BE2C (cell line): ENCODE measurements around the gene SCAMP2.

ENCODE experiments used
- DNase-seq: peaks from one replicate; pipeline ENCODE4 v3.0.0-alpha.2; 2020
- H3K27me3 ChIP-seq: fragments of 250-450 bp; sonication (Bioruptor Pico); 2 replicates; pipeline ENCODE4 v1.5.1; 2020; ENCODE audit warnings: mild to moderate bottlenecking
- H3K36me3 ChIP-seq: fragments of 250-450 bp; sonication (Bioruptor Pico); 2 replicates; pipeline ENCODE4 v1.5.1; 2020; ENCODE audit warnings: mild to moderate bottlenecking
- H3K4me1 ChIP-seq: fragments of 250-450 bp; sonication (Bioruptor Pico); 2 replicates; pipeline ENCODE4 v1.5.1; 2020
- H3K4me3 ChIP-seq: 2 replicates; pipeline ENCODE4 v1.5.1; 2011; ENCODE audit warnings: low read depth, low read length
- H3K9me3 ChIP-seq: fragments of 250-450 bp; sonication (Bioruptor Pico); 2 replicates; pipeline ENCODE4 v1.5.1; 2020
- CTCF ChIP-seq: IDR thresholded peaks from 2 replicates; pipeline ENCODE4 v1.5.1; 2012; ENCODE audit warnings: mild to moderate bottlenecking, low read depth, low read length

SCAMP2 gene

GRCh38 chr15:74831813-74832495 is 41.2 kb downstream of the SCAMP2 start:
- Histone ChIP-seq H3K4me1 (peaks cover 20% of the 10 kb centered on the region), H3K27me3 (no peaks in the 10 kb centered on the region), H3K36me3 (no peaks in the 10 kb centered on the region; the same call in 1 of the 2 replicates), H3K9me3 (no peaks in the 10 kb centered on the region), H3K4me3 (no peak overlapping the region)
- DNase-seq = peak; percentile 75
- no peak for TF ChIP-seq CTCF

- Histone ChIP-seq H3K4me3 (no peak overlapping the region), H3K36me3 (no peaks in the 10 kb centered on the region), H3K9me3 (no peaks in the 10 kb centered on the region), H3K27me3 (no peaks in the 10 kb centered on the region), H3K4me1 (peaks cover 20% of the 10 kb centered on the region)
- DNase-seq = no peak
- TF ChIP-seq CTCF = no peak
Observed at GRCh38 chr15:74830868-74831267, 42.3 kb downstream of the SCAMP2 start.

- Histone ChIP-seq H3K9me3 (no peaks in the 10 kb centered on the region), H3K36me3 (no peaks in the 10 kb centered on the region), H3K4me3 (no peak overlapping the region), H3K27me3 (no peaks in the 10 kb centered on the region), H3K4me1 (peaks cover 20% of the 10 kb centered on the region)
- DNase-seq = no peak
- no peak for TF ChIP-seq CTCF
Observed at GRCh38 chr15:74829991-74830390, 43.2 kb downstream of the SCAMP2 start.

GRCh38 chr15:74829486-74829885 is 43.7 kb downstream of the SCAMP2 start:
- Histone ChIP-seq H3K27me3 (no peaks in the 10 kb centered on the region), H3K36me3 (no peaks in the 10 kb centered on the region), H3K9me3 (no peaks in the 10 kb centered on the region), H3K4me3 (no peak overlapping the region), H3K4me1 (peaks cover 20% of the 10 kb centered on the region)
- no peak for DNase-seq
- TF ChIP-seq CTCF = no peak

- Histone ChIP-seq H3K36me3 (no peaks in the 10 kb centered on the region), H3K4me3 (no peak overlapping the region), H3K27me3 (no peaks in the 10 kb centered on the region), H3K4me1 (peaks cover 20% of the 10 kb centered on the region), H3K9me3 (no peaks in the 10 kb centered on the region)
- no peak for DNase-seq
- TF ChIP-seq CTCF = no peak
Observed at GRCh38 chr15:74828835-74829234, 44.3 kb downstream of the SCAMP2 start.

GRCh38 chr15:74827614-74828013 is 45.6 kb downstream of the SCAMP2 start:
- peak; percentile 6; the same call in 1 of the 2 replicates for TF ChIP-seq CTCF
- Histone ChIP-seq H3K27me3 (no peaks in the 10 kb centered on the region), H3K4me3 (no peak overlapping the region), H3K36me3 (no peaks in the 10 kb centered on the region), H3K4me1 (peaks cover 24% of the 10 kb centered on the region), H3K9me3 (no peaks in the 10 kb centered on the region)
- no peak for DNase-seq
